GM15510 (cell line): ENCODE results near the gene CUL7.

Experiments used
- POLR2A ChIP-seq: IDR thresholded peaks from 3 replicates; pipeline ENCODE4 v1.6.1; 2011; ENCODE audit warnings: borderline replicate concordance; ENCODE audit not compliant: insufficient read length; ENCODE audit errors: extremely low read depth

The CUL7 gene

GRCh38 chr6:43016176-43016942 lies 37.3 kb downstream of the CUL7 start:
- no peak for TF ChIP-seq POLR2A

- no peak for TF ChIP-seq POLR2A
Observed at GRCh38 chr6:43014434-43014909, 39.2 kb downstream of the CUL7 start.

- peak; percentile 73 for TF ChIP-seq POLR2A
Observed at GRCh38 chr6:43013843-43014433, 39.7 kb downstream of the CUL7 start, which contains the start of the genes KLHDC3 and MEA1. KLHDC3 (plus strand) TSS chr6:43014249; CDS start chr6:43017193, 2,944 bp downstream. MEA1 (minus strand) TSS chr6:43013946; CDS start chr6:43013813, 133 bp downstream.

GRCh38 chr6:43013097-43013842 lies 40.4 kb downstream of the CUL7 start:
- no peak for TF ChIP-seq POLR2A

GRCh38 chr6:43012364-43012763 lies 41.3 kb downstream of the CUL7 start:
- no peak for TF ChIP-seq POLR2A

GRCh38 chr6:43011207-43011606 lies 42.4 kb downstream of the CUL7 start:
- TF ChIP-seq POLR2A: no peak

GRCh38 chr6:43009124-43009523 lies 44.5 kb downstream of the CUL7 start:
- no peak for TF ChIP-seq POLR2A

GRCh38 chr6:43007126-43007525 lies 46.5 kb downstream of the CUL7 start:
- TF ChIP-seq POLR2A: no peak

GRCh38 chr6:43006251-43006650 lies 47.4 kb downstream of the CUL7 start:
- no peak for TF ChIP-seq POLR2A

GRCh38 chr6:43005844-43006243 lies 47.8 kb downstream of the CUL7 start:
- no peak for TF ChIP-seq POLR2A

- no peak for TF ChIP-seq POLR2A
Observed at GRCh38 chr6:43001843-43002242, 51.8 kb downstream of the CUL7 start.

GRCh38 chr6:42996513-42996912 lies 57.1 kb downstream of the CUL7 start:
- no peak for TF ChIP-seq POLR2A

- no peak for TF ChIP-seq POLR2A
Observed at GRCh38 chr6:42993445-42993844, 60.2 kb downstream of the CUL7 start.

- TF ChIP-seq POLR2A: no peak
Observed at GRCh38 chr6:42989923-42990322, 63.7 kb downstream of the CUL7 start.

GRCh38 chr6:42988486-42989020 lies 65.1 kb downstream of the CUL7 start:
- no peak for TF ChIP-seq POLR2A
